Type B pancreatic cell (in vitro differentiated cells): ENCODE results near the gene MAB21L1. TPM values are rescaled to one million over a fixed set of nuclear protein-coding genes. Genes with fewer than 3 reads are reported as not detected.

Experiments used
- DNase-seq: peaks from one replicate; pipeline ENCODE4 v3.0.0; 2021; ENCODE audit warnings: mixed read lengths; ENCODE audit not compliant: unreplicated experiment; ENCODE audit errors: extremely low spot score
- H3K27ac Mint-ChIP-seq: 2 replicates; pipeline ENCODE4 v1.8.0; 2021; ENCODE audit warnings: mild to moderate bottlenecking, mixed read lengths
- H3K27me3 Mint-ChIP-seq: 2 replicates; pipeline ENCODE4 v1.8.0; 2021; ENCODE audit warnings: mixed read lengths
- H3K36me3 Mint-ChIP-seq: 2 replicates; pipeline ENCODE4 v1.8.0; 2021; ENCODE audit warnings: mixed read lengths
- H3K4me1 Mint-ChIP-seq: one replicate; pipeline ENCODE4 v1.8.0; 2021; ENCODE audit warnings: mixed read lengths; ENCODE audit not compliant: unreplicated experiment
- H3K4me3 Mint-ChIP-seq: 2 replicates; pipeline ENCODE4 v1.8.0; 2021; ENCODE audit warnings: mild to moderate bottlenecking, mixed read lengths
- H3K9me3 Mint-ChIP-seq: 2 replicates; pipeline ENCODE4 v1.8.0; 2021; ENCODE audit warnings: mixed read lengths
- CTCF ChIP-seq: fragments of 200-600 bp; sonication (generic); conservative IDR thresholded peaks from 2 replicates; pipeline ENCODE4 v1.5.0; 2021; ENCODE audit warnings: antibody characterized with exemption, mild to moderate bottlenecking
- total RNA-seq: library from RNA; stranded (reverse); gene quantifications from 2 replicates; pipeline ENCODE4 v1.2.1, GENCODE V29; 2021; ENCODE audit warnings: low replicate concordance

MAB21L1 gene
- total RNA-seq, 1 donor from 2014 or later = 11.0 TPM

- H3K9me3 Mint-ChIP-seq = no peaks in the 10 kb centered on the region
- H3K4me3 Mint-ChIP-seq = peak overlapping the region; percentile 96
These were observed 1.8 kb downstream of the MAB21L1 start for GRCh38 chr13:35474496-35475211.

GRCh38 chr13:35473802-35474201, 2.7 kb downstream of the MAB21L1 start:
- DNase-seq = no peak
- H3K9me3 Mint-ChIP-seq = no peaks in the 10 kb centered on the region
- H3K27ac Mint-ChIP-seq = no peak overlapping the region
- TF ChIP-seq CTCF = no peak
- peaks cover 49% of the 10 kb centered on the region for H3K4me1 Mint-ChIP-seq
- H3K27me3 Mint-ChIP-seq = peaks cover 94% of the 10 kb centered on the region
- peaks cover 13% of the 10 kb centered on the region for H3K36me3 Mint-ChIP-seq
- peak overlapping the region; percentile 67 for H3K4me3 Mint-ChIP-seq

More at GRCh38 chr13:35474496-35475211, 1.8 kb downstream of the MAB21L1 start:
- H3K36me3 Mint-ChIP-seq = peaks cover 13% of the 10 kb centered on the region
- H3K4me1 Mint-ChIP-seq = peaks cover 49% of the 10 kb centered on the region
- peaks cover 96% of the 10 kb centered on the region for H3K27me3 Mint-ChIP-seq
- TF ChIP-seq CTCF = no peak
- DNase-seq = no peak
- peak overlapping the region; percentile 80 for H3K27ac Mint-ChIP-seq

GRCh38 chr13:35473206-35473775, 3.2 kb downstream of the MAB21L1 start:
- H3K27me3 Mint-ChIP-seq = peaks cover 94% of the 10 kb centered on the region
- peaks cover 46% of the 10 kb centered on the region for H3K4me1 Mint-ChIP-seq
- no peak overlapping the region for H3K27ac Mint-ChIP-seq
- peaks cover 13% of the 10 kb centered on the region for H3K36me3 Mint-ChIP-seq
- no peaks in the 10 kb centered on the region for H3K9me3 Mint-ChIP-seq
- peak overlapping the region; percentile 84 for H3K4me3 Mint-ChIP-seq
- DNase-seq = no peak
- TF ChIP-seq CTCF = no peak

GRCh38 chr13:35472323-35472881, 4.1 kb downstream of the MAB21L1 start:
- TF ChIP-seq CTCF = no peak
- Mint-ChIP-seq H3K27ac (no peak overlapping the region), H3K4me3 (peak overlapping the region; percentile 84)

GRCh38 chr13:35471706-35472322, 4.7 kb downstream of the MAB21L1 start:
- peak overlapping the region; percentile 84 for H3K4me3 Mint-ChIP-seq
- no peak for DNase-seq
- TF ChIP-seq CTCF = no peak
- peak overlapping the region; percentile 38 for H3K27ac Mint-ChIP-seq
- peaks cover 39% of the 10 kb centered on the region for H3K4me1 Mint-ChIP-seq
- H3K9me3 Mint-ChIP-seq = no peaks in the 10 kb centered on the region
- peaks cover 13% of the 10 kb centered on the region for H3K36me3 Mint-ChIP-seq
- peaks cover 82% of the 10 kb centered on the region for H3K27me3 Mint-ChIP-seq

More at GRCh38 chr13:35472323-35472881, 4.1 kb downstream of the MAB21L1 start:
- peaks cover 45% of the 10 kb centered on the region for H3K4me1 Mint-ChIP-seq
- H3K27me3 Mint-ChIP-seq = peaks cover 88% of the 10 kb centered on the region
- peaks cover 13% of the 10 kb centered on the region for H3K36me3 Mint-ChIP-seq
- H3K9me3 Mint-ChIP-seq = no peaks in the 10 kb centered on the region
- no peak for DNase-seq
